IMR-90 (cell line): ENCODE data around the gene PAX2. TPM values are rescaled to one million over a fixed set of nuclear protein-coding genes. Genes with fewer than 3 reads are reported as not detected.

Experiments used
- ATAC-seq: fragments of 200-7000 bp; cut with Tn5 transposase; 2 replicates; pipeline ENCODE4 v1.9.1; 2020; ENCODE audit warnings: low read depth, mild to moderate bottlenecking, moderate library complexity
- BruUV-seq: library from RNA; stranded (reverse); fragments of 400-500 nt; replicated peaks from 2 replicates; lab custom pipeline; 2021; lab: Mats Ljungman, UMichigan
- CTCF ChIA-PET: fragments of 300-600 bp; formaldehyde crosslinking; extraction: SDS; loops from one replicate; lab custom pipeline; 2021; ENCODE audit warnings: antibody characterized with exemption; lab: Yijun Ruan, JAX
- POLR2A ChIA-PET: fragments of 300-600 bp; sonication (Branson Sonifier 250); formaldehyde crosslinking; loops from one replicate; lab custom pipeline; 2022; ENCODE audit warnings: antibody characterized with exemption; ENCODE audit not compliant: unreplicated experiment; lab: Charles Lee
- DNase-seq: peaks from one replicate; pipeline ENCODE4 v3.0.0; 2013
- H2AFZ ChIP-seq: replicated peaks from 2 replicates; pipeline ENCODE3; 2013; ENCODE audit warnings: low read length, mild to moderate bottlenecking; ENCODE audit not compliant: poor library complexity
- H2AK5ac ChIP-seq: 2 replicates; pipeline ENCODE4 v1.6.1; 2013; ENCODE audit warnings: low read depth, low read length, inconsistent platforms
- H2AK9ac ChIP-seq: replicated peaks from 2 replicates; pipeline ENCODE3; 2013; ENCODE audit warnings: mild to moderate bottlenecking, low read depth, low read length, moderate library complexity; ENCODE audit not compliant: poor library complexity
- H2BK120ac ChIP-seq: 2 replicates; pipeline ENCODE4 v1.6.1; 2013; ENCODE audit warnings: low read depth, low read length, inconsistent platforms
- H2BK15ac ChIP-seq: 3 replicates; pipeline ENCODE4 v1.6.1; 2013; ENCODE audit warnings: low read depth, low read length, inconsistent platforms
- H2BK20ac ChIP-seq: 2 replicates; pipeline ENCODE4 v1.6.1; 2013; ENCODE audit warnings: low read depth, mild to moderate bottlenecking, inconsistent platforms, low read length, moderate library complexity
- H2BK5ac ChIP-seq: 2 replicates; pipeline ENCODE4 v1.6.1; 2013; ENCODE audit warnings: mild to moderate bottlenecking, low read depth, low read length, inconsistent platforms; ENCODE audit not compliant: poor library complexity, severe bottlenecking
- H3K14ac ChIP-seq: replicated peaks from 2 replicates; pipeline ENCODE4 v1.6.1; 2013; ENCODE audit warnings: low read depth, low read length, inconsistent platforms
- H3K18ac ChIP-seq: 2 replicates; pipeline ENCODE4 v1.6.1; 2013; ENCODE audit warnings: low read depth, low read length, control low read depth
- H3K23ac ChIP-seq: 2 replicates; pipeline ENCODE4 v1.6.1; 2013; ENCODE audit warnings: low read depth, low read length, inconsistent platforms
- H3K27ac ChIP-seq: 2 replicates; pipeline ENCODE4 v1.5.1; 2013; ENCODE audit warnings: mild to moderate bottlenecking, control low read depth, low read length; ENCODE audit not compliant: insufficient read depth
- H3K27me3 ChIP-seq: 2 replicates; pipeline ENCODE4 v1.6.1; 2013; ENCODE audit warnings: low read length; ENCODE audit not compliant: control insufficient read depth, insufficient read depth
- H3K36me3 ChIP-seq: 2 replicates; pipeline ENCODE4 v1.6.1; 2013; ENCODE audit warnings: low read length, mixed read lengths; ENCODE audit not compliant: control insufficient read depth, insufficient read depth
- H3K4ac ChIP-seq: 2 replicates; pipeline ENCODE4 v1.6.1; 2013; ENCODE audit warnings: low read depth, low read length, inconsistent platforms
- H3K4me1 ChIP-seq: 2 replicates; pipeline ENCODE4 v1.6.1; 2013; ENCODE audit warnings: low read length, mixed read lengths; ENCODE audit not compliant: control insufficient read depth, insufficient read depth
- H3K4me2 ChIP-seq: 2 replicates; pipeline ENCODE4 v1.6.1; 2013; ENCODE audit warnings: low read depth, mild to moderate bottlenecking, control low read depth, low read length, moderate library complexity
- H3K4me3 ChIP-seq: 2 replicates; pipeline ENCODE4 v1.5.1; 2013; ENCODE audit warnings: low read depth, mild to moderate bottlenecking, control low read depth, low read length, moderate library complexity; ENCODE audit not compliant: insufficient read depth
- H3K56ac ChIP-seq: 2 replicates; pipeline ENCODE4 v1.6.1; 2013; ENCODE audit warnings: low read length, inconsistent platforms; ENCODE audit not compliant: insufficient read depth; ENCODE audit errors: extremely low read depth
- H3K79me1 ChIP-seq, 2 experiments: 2 replicates each; pipeline ENCODE4 v1.6.1; 2013; ENCODE audit warnings: low read length in 2 of 2, inconsistent platforms in 1 of 2, low read depth in 1 of 2
- H3K9ac ChIP-seq: 2 replicates; pipeline ENCODE4 v1.6.1; 2013; ENCODE audit warnings: low read depth, low read length, control low read depth
- H3K9me1 ChIP-seq: 2 replicates; pipeline ENCODE4 v1.6.1; 2013; ENCODE audit warnings: low read length, inconsistent platforms; ENCODE audit not compliant: insufficient read depth
- H3K9me3 ChIP-seq: 2 replicates; pipeline ENCODE4 v1.6.1; 2013; ENCODE audit warnings: low read length; ENCODE audit not compliant: control insufficient read depth, insufficient read depth
- H4K20me1 ChIP-seq: 2 replicates; pipeline ENCODE4 v1.6.1; 2013; ENCODE audit warnings: low read length, inconsistent platforms; ENCODE audit not compliant: insufficient read depth
- H4K5ac ChIP-seq: 2 replicates; pipeline ENCODE4 v1.6.1; 2013; ENCODE audit warnings: mild to moderate bottlenecking, low read depth, low read length, control low read depth
- H4K8ac ChIP-seq, 2 experiments: 2 replicates each; pipeline ENCODE4 v1.6.1; 2013; ENCODE audit warnings: low read depth in 2 of 2, low read length in 2 of 2, control low read depth in 1 of 2, inconsistent platforms in 1 of 2
- H4K91ac ChIP-seq: 2 replicates; pipeline ENCODE4 v1.6.1; 2013; ENCODE audit warnings: low read depth, low read length, inconsistent platforms; ENCODE audit not compliant: insufficient read depth
- FOS ChIP-seq: fragments of 150-350 bp; IDR thresholded peaks from 2 replicates; pipeline ENCODE4 v1.6.1; 2016; ENCODE audit warnings: low read depth, low read length
- MAFK ChIP-seq: IDR thresholded peaks from 2 replicates; pipeline ENCODE4 v1.6.1; 2012; ENCODE audit warnings: low read depth, low read length, improper control_type of control experiment
- WGBS, 2 experiments: methylation state at CpG; one replicate each; pipeline versions ENCODE4 v1.1.5 to v1.1.7; 2013; ENCODE audit warnings: missing lambda C conversion rate in 2 of 2; ENCODE audit not compliant: insufficient read length in 1 of 2; ENCODE audit errors: extremely low coverage in 2 of 2; 5-methylcytosine and 5-hydroxymethylcytosine counted together
- dilution Hi-C: fragments of 300-500 bp; cut with HindIII; formaldehyde crosslinking; loops from one replicate; pipeline ENCODE4 v1.14.3; 2018; ENCODE audit warnings: low sequenced_read_pairs; ENCODE audit not compliant: unreplicated experiment
- in situ Hi-C: fragments of 300-500 bp; cut with MboI; formaldehyde crosslinking; loops from 3 replicates; pipeline ENCODE4 v1.14.3; 2019; ENCODE audit warnings: low sequenced_read_pairs, inconsistent platforms, mixed read lengths
- intact Hi-C: fragments of 100-400 bp; cut with micrococcal nuclease; formaldehyde crosslinking; loops from 2 replicates; pipeline ENCODE4 v1.10.0; 2022
- polyA plus RNA-seq, 3 experiments: library from polyadenylated mRNA; depleted of rRNA; stranded (reverse); fragments of >200 nt; gene quantifications; 2 replicates each; pipeline ENCODE4 v1.2.3, GENCODE V29; 2012; ENCODE audit warnings: low replicate concordance in 1 of 3
- total RNA-seq: library from RNA; depleted of rRNA; stranded (reverse); fragments of >200 nt; gene quantifications from 2 replicates; pipeline ENCODE4 v1.2.3, GENCODE V29; 2012

PAX2 gene
- total and polyA plus RNA-seq, 2 of the 4 experiments (the other 2 are of a cell fraction): not detected

- DNase-seq (no peak), ATAC-seq (no peak)
- no peak overlapping the region for H3K23ac ChIP-seq
- H2BK20ac ChIP-seq: no peak overlapping the region
- H2AK9ac ChIP-seq: no peak overlapping the region
- no peaks in the 10 kb centered on the region for H3K4me1 ChIP-seq
- no peak overlapping the region for H2AK5ac ChIP-seq
- ChIA-PET POLR2A (interaction anchor here (0.6 kb wide), 1 partner anchor 1059 kb away, joined by 5 read pairs; no protein-coding TSS in a partner anchor), CTCF (no interaction called here)
- 60% methylated on average over 1 of the region's 2 CpGs; no CpG with 5 or more reads in 1 of the 2 experiments for WGBS, 2 experiments
- peaks cover 19% of the 10 kb centered on the region for H3K27me3 ChIP-seq
- no peak overlapping the region for H4K5ac ChIP-seq
- no peak overlapping the region for H3K4me2 ChIP-seq
- H3K9me3 ChIP-seq: no peaks in the 10 kb centered on the region
- H2BK5ac ChIP-seq: no peak overlapping the region
- H3K27ac ChIP-seq: no peak overlapping the region
- no peak overlapping the region for H4K8ac ChIP-seq
- no peak overlapping the region for H2AFZ ChIP-seq
- dilution Hi-C loops: no loop called here
- intact Hi-C loops: no loop called here
- no peaks in the 10 kb centered on the region for H3K36me3 ChIP-seq
- H3K9me1 ChIP-seq: no peaks in the 10 kb centered on the region
- no peak overlapping the region for H3K56ac ChIP-seq
- no peak for TF ChIP-seq MAFK
- TF ChIP-seq FOS: no peak
- H4K20me1 ChIP-seq: no peaks in the 10 kb centered on the region
- BruUV-seq: no TSS peak
- no peak overlapping the region for H2BK15ac ChIP-seq
- H3K4me3 ChIP-seq: no peak overlapping the region
- H3K14ac ChIP-seq: no peak overlapping the region
- no peak overlapping the region for H2BK120ac ChIP-seq
- H3K9ac ChIP-seq: no peak overlapping the region
- no peak overlapping the region for H3K4ac ChIP-seq
- in situ Hi-C loops: no loop called here
- no peak overlapping the region for H4K91ac ChIP-seq
- no peak overlapping the region for H3K18ac ChIP-seq
- H3K79me1 ChIP-seq: no peaks in the 10 kb centered on the region
Observed at GRCh38 chr10:100848770-100849169, 103.4 kb downstream of the PAX2 start.
